Neural cell (in vitro differentiated cells): ENCODE measurements around the gene PBOV1.

ENCODE experiments used
- CTCF ChIP-seq: fragments of 450-650 bp; IDR thresholded peaks from 2 replicates; pipeline ENCODE4 v1.5.1; 2014; ENCODE audit warnings: antibody characterized with exemption, mild to moderate bottlenecking, moderate library complexity; ENCODE audit not compliant: poor library complexity, severe bottlenecking
- EP300 ChIP-seq: fragments of 450-650 bp; conservative IDR thresholded peaks from 2 replicates; pipeline ENCODE4 v1.6.1; 2014; ENCODE audit warnings: antibody characterized with exemption, mild to moderate bottlenecking, moderate library complexity; ENCODE audit not compliant: poor library complexity, severe bottlenecking
- EZH2 ChIP-seq: fragments of 200-600, 300-800 bp; shearing (Covaris generic), sonication (generic); IDR thresholded peaks from 2 replicates; pipeline ENCODE4 v1.6.1; 2014; ENCODE audit warnings: antibody characterized with exemption, low read length, borderline replicate concordance, mild to moderate bottlenecking; ENCODE audit not compliant: insufficient read depth, poor library complexity, severe bottlenecking
- MXI1 ChIP-seq: fragments of 450-650 bp; conservative IDR thresholded peaks from 2 replicates; pipeline ENCODE4 v1.6.1; 2014; ENCODE audit warnings: antibody characterized with exemption, mild to moderate bottlenecking; ENCODE audit not compliant: poor library complexity, severe bottlenecking
- POLR2AphosphoS5 ChIP-seq: IDR thresholded peaks from 2 replicates; pipeline ENCODE4 v1.6.1; 2012
- RAD21 ChIP-seq: fragments of 450-650 bp; conservative IDR thresholded peaks from 2 replicates; pipeline ENCODE4 v1.6.1; 2014; ENCODE audit warnings: antibody characterized with exemption, mild to moderate bottlenecking, moderate library complexity
- REST ChIP-seq: IDR thresholded peaks from 2 replicates; pipeline ENCODE4 v1.6.1; 2012; ENCODE audit warnings: borderline replicate concordance
- SMC3 ChIP-seq: fragments of 450-650 bp; conservative IDR thresholded peaks from 2 replicates; pipeline ENCODE4 v1.6.1; 2014; ENCODE audit warnings: antibody characterized with exemption, mild to moderate bottlenecking, moderate library complexity; ENCODE audit not compliant: poor library complexity
- TAF1 ChIP-seq: IDR thresholded peaks from 2 replicates; pipeline ENCODE4 v1.6.1; 2012; ENCODE audit warnings: low read depth

- TF ChIP-seq REST (no peak), TAF1 (no peak), CTCF (no peak), SMC3 (no peak), EZH2 (no peak), RAD21 (no peak), POLR2AphosphoS5 (no peak), EP300 (no peak), MXI1 (no peak)
These were observed 16.5 kb downstream of the PBOV1 start for GRCh38 chr6:138201836-138202235.
